Measurements from ENCODE around the gene MFF. TPM values are rescaled to one million over a fixed set of nuclear protein-coding genes. Genes with fewer than 3 reads are reported as not detected.

Gene MFF
- total RNA-seq, 1 donor from 2014 or later = 57.2 TPM

- Histone ChIP-seq H3K9me3 (no peaks in the 10 kb centered on the region), H3K27me3 (no peaks in the 10 kb centered on the region), H3K36me3 (no peaks in the 10 kb centered on the region), H3K4me1 (peaks cover 4% of the 10 kb centered on the region), H3K27ac (no peak overlapping the region), H3K4me3 (no peak overlapping the region)
- ATAC-seq (peak; percentile 90), DNase-seq (no peak)
- TF ChIP-seq CTCF (IDR thresholded peaks at IDR 0.05) = no peak
- intact Hi-C loops (cut with DNase I) = no loop called here
These were observed 45.8 kb downstream of the MFF start for GRCh38 chr2:227370791-227371312.

GRCh38 chr2:227373389-227373788, 48.3 kb downstream of the MFF start:
- DNase-seq (no peak), ATAC-seq (no peak)
- intact Hi-C loops (cut with DNase I) = no loop called here
- H3K27me3 ChIP-seq = no peaks in the 10 kb centered on the region
- TF ChIP-seq CTCF (IDR thresholded peaks at IDR 0.05) = no peak
- no peak overlapping the region for H3K4me3 ChIP-seq
- H3K4me1 ChIP-seq = no peaks in the 10 kb centered on the region
- no peaks in the 10 kb centered on the region for H3K36me3 ChIP-seq
- H3K9me3 ChIP-seq = no peaks in the 10 kb centered on the region
- no peak overlapping the region for H3K27ac ChIP-seq

- Histone ChIP-seq H3K27me3 (no peaks in the 10 kb centered on the region), H3K9me3 (no peaks in the 10 kb centered on the region), H3K4me1 (no peaks in the 10 kb centered on the region), H3K36me3 (no peaks in the 10 kb centered on the region), H3K4me3 (no peak overlapping the region), H3K27ac (no peak overlapping the region)
- ATAC-seq (no peak), DNase-seq (no peak)
- intact Hi-C loops (cut with DNase I) = no loop called here
- no peak for TF ChIP-seq CTCF (IDR thresholded peaks at IDR 0.05)
These were observed 49.1 kb downstream of the MFF start for GRCh38 chr2:227374158-227374557.

- H3K4me3 ChIP-seq = no peak overlapping the region
- no peak for ATAC-seq
- TF ChIP-seq CTCF (IDR thresholded peaks at IDR 0.05) = no peak
These were observed 51.8 kb downstream of the MFF start for GRCh38 chr2:227376656-227377396.

GRCh38 chr2:227377467-227378351, 52.7 kb downstream of the MFF start:
- no peak for ATAC-seq
- Histone ChIP-seq H3K4me1 (no peaks in the 10 kb centered on the region), H3K36me3 (no peaks in the 10 kb centered on the region), H3K4me3 (no peak overlapping the region), H3K27ac (no peak overlapping the region), H3K9me3 (no peaks in the 10 kb centered on the region), H3K27me3 (no peaks in the 10 kb centered on the region)
- DNase-seq = no peak
- intact Hi-C loops (cut with DNase I) = no loop called here
- TF ChIP-seq CTCF (IDR thresholded peaks at IDR 0.05) = no peak

More at GRCh38 chr2:227376656-227377396, 51.8 kb downstream of the MFF start:
- Histone ChIP-seq H3K36me3 (no peaks in the 10 kb centered on the region), H3K27ac (no peak overlapping the region), H3K9me3 (no peaks in the 10 kb centered on the region), H3K4me1 (no peaks in the 10 kb centered on the region), H3K27me3 (no peaks in the 10 kb centered on the region)
- intact Hi-C loops (cut with DNase I) = no loop called here
- no peak for DNase-seq

All from upper lobe of right lung (tissue), 1 donor.